Pancreas (tissue), 10 donors: ENCODE results near the gene SRRD. TPM values are rescaled to one million over a fixed set of nuclear protein-coding genes. Genes with fewer than 3 reads are reported as not detected.
A peak's percentile ranks its signal among the peaks of the same experiment; 100 is the strongest.

ENCODE experiments used
- ATAC-seq, 4 donors: fragments of 200-7000 bp; cut with Tn5 transposase; one replicate each; pipeline versions ENCODE4 v1.8.0 to v1.9.1; 2020; ENCODE audit warnings: mild to moderate bottlenecking in 4 of 4, moderate library complexity in 4 of 4
- DNase-seq, 6 donors: peaks; one replicate each; pipeline ENCODE4 v3.0.0-alpha.2; 2020
- FAIRE-seq: peaks from 2 replicates; lab custom pipeline; 2012; peaks lifted over from hg19 to GRCh38; lab: Jason Lieb, UNC
- H3K27ac ChIP-seq, 4 donors: fragments of 200-600 bp; sonication (generic); 1 replicate in 3 of 4; 2 replicates in 1 of 4; pipeline versions ENCODE4 v1.5.0 to v1.8.0; 2020
- H3K27me3 ChIP-seq, 4 donors: fragments of 200-600 bp; one replicate each; pipeline ENCODE4 v1.8.0; 2021
- H3K36me3 ChIP-seq, 3 donors: fragments of 200-600 bp; sonication (generic) in 1 of 3; one replicate each; pipeline versions ENCODE4 v1.5.0 to v1.8.0; 2020 to 2021
- H3K4me1 ChIP-seq, 3 donors: fragments of 200-600 bp; one replicate each; pipeline ENCODE4 v1.8.0; 2021
- H3K4me3 ChIP-seq, 4 donors: fragments of 200-600 bp; sonication (generic) in 2 of 4; one replicate each; pipeline versions ENCODE4 v1.5.0 to v1.8.0; 2020 to 2021
- H3K9me3 ChIP-seq, 4 donors: fragments of 200-600 bp; one replicate each; pipeline ENCODE4 v1.8.0; 2021
- CTCF ChIP-seq, 4 donors: fragments of 200-600 bp; sonication (generic) in 3 of 4; IDR thresholded peaks; one replicate each; pipeline versions ENCODE4 v1.5.0 to v1.8.0; 2021; ENCODE audit warnings: antibody characterized with exemption in 4 of 4
- WGBS, 2 donors: extraction: QIAGEN DNeasy Blood & Tissue Kit; methylation state at CpG; one replicate each; pipeline ENCODE4 v1.1.7; 2013; 5-methylcytosine and 5-hydroxymethylcytosine counted together
- intact Hi-C, 3 donors: fragments of 100-400 bp; cut with DNase I; formaldehyde crosslinking; loops; one replicate each; pipeline versions ENCODE4 v1.11.1 to v1.14.2; 2022
- polyA plus RNA-seq, 2 donors: library from polyadenylated mRNA; stranded (reverse); fragments of 200-250 nt; gene quantifications; one replicate each; pipeline ENCODE4 v1.2.3, GENCODE V29; 2013
- total RNA-seq, 6 donors: library from RNA; stranded (reverse); fragmentation: NEBNext Ultra II Directional in 4 of 6; extraction: Animal tissue kit (Norgen Biotek cat#: 25700) in 4 of 6; gene quantifications; one replicate each; pipeline versions ENCODE4 v1.2.1 to v1.2.4, GENCODE V29; 2021 to 2023
- donor health status: healthy with polysubstance abuse.
- donor health status: DM: no; HTN: no; CAD: no; lungs with moderate emphysema.
- donor health status: DM: no; HTN: no; CAD: no.
- donor health status: control.
- donor health status: control.
- donor health status: Bipolar disorder and iron deficiency.
- donor health status: DM: yes; HTN: yes; CAD: no.
- donor health status: DM: no; HTN: no; CAD: no.
- donor health status: DM: no; HTN: no; CAD: no.
- donor health status: DM: yes; HTN: yes; CAD: no.

SRRD gene
- total and polyA plus RNA-seq, 8 donors: 6.3 to 13.6 (median 10.8) TPM

DNA sequence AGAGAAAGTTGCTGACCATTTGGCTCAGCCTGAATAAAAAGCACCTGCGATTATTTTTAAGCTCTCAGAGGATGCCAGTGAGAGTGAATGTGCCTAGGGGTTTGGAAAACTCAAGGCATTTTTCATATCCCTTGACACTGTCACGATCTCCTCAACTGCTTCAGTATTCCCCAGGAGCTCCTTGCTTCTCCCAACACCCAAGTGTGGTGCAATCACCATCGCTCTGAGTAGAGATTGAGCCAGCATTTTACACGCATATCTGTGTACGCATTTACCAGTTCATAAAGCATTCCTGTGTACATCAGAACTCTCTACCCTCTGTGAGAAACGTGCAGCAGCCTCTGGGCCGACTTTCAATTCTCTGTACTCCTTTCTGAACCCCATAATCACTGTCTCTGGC, 1.3 kb downstream of the SRRD start:
- H3K4me1 ChIP-seq: peaks cover 8 to 41% (median 11%) of the 10 kb centered on the region in 3 donors
- DNase-seq (no peak), ATAC-seq (no peak), FAIRE-seq (no peak)
- H3K9me3 ChIP-seq: no peaks in the 10 kb centered on the region
- H3K27me3 ChIP-seq: no peaks in the 10 kb centered on the region
- H3K27ac ChIP-seq: peak overlapping the region in 2 of 4 donors; percentile 93 to 97
- peaks cover 0 to 22% (median 0%) of the 10 kb centered on the region in 3 donors for H3K36me3 ChIP-seq
- intact Hi-C loops: loop anchor here in 1 of 3 donors (10.0 kb wide), 1 partner anchor 170 kb away; the partner anchor contains the start of gene MIAT
- 25 to 26% methylated on average over 7 of the region's 7 CpGs for WGBS, 2 donors
- no peak for TF ChIP-seq CTCF (IDR thresholded peaks at IDR 0.05)
- H3K4me3 ChIP-seq: peak overlapping the region in 1 of 4 donors; percentile 98

- no peak overlapping the region for H3K27ac ChIP-seq
- intact Hi-C loops: loop anchor here in 1 of 3 donors (10.0 kb wide), 1 partner anchor 169 kb away; the partner anchor contains the start of gene MIAT
These were observed 2.2 kb downstream of the SRRD start for GRCh38 chr22:26485806-26486390.

GRCh38 chr22:26486394-26486793, 2.7 kb downstream of the SRRD start:
- Histone ChIP-seq H3K4me3 (no peak overlapping the region), H3K4me1 (peaks cover 4 to 28% (median 8%) of the 10 kb centered on the region in 3 donors), H3K27me3 (no peaks in the 10 kb centered on the region), H3K9me3 (no peaks in the 10 kb centered on the region), H3K36me3 (peaks cover 0 to 31% (median 5%) of the 10 kb centered on the region in 3 donors), H3K27ac (no peak overlapping the region)
- intact Hi-C loops: loop anchor here in 1 of 3 donors (10.0 kb wide), 1 partner anchor 168 kb away; the partner anchor contains the start of gene MIAT
- FAIRE-seq: no peak
- ATAC-seq: no peak
- 85 to 86% methylated on average over 5 of the region's 5 CpGs for whole genome bisulfite sequencing, 2 donors
- DNase-seq: no peak
- no peak for TF ChIP-seq CTCF (IDR thresholded peaks at IDR 0.05)

More at GRCh38 chr22:26485806-26486390, 2.2 kb downstream of the SRRD start:
- Histone ChIP-seq H3K36me3 (peaks cover 0 to 26% (median under 1%) of the 10 kb centered on the region in 3 donors), H3K4me1 (peaks cover 4 to 33% (median 8%) of the 10 kb centered on the region in 3 donors), H3K27me3 (no peaks in the 10 kb centered on the region), H3K4me3 (no peak overlapping the region), H3K9me3 (no peaks in the 10 kb centered on the region)
- 60 to 74% methylated on average over 3 of the region's 3 CpGs for WGBS, 2 donors
- no peak for TF ChIP-seq CTCF (IDR thresholded peaks at IDR 0.05)
- no peak for DNase-seq
- FAIRE-seq: no peak
- ATAC-seq: no peak

GRCh38 chr22:26487996-26488395, 4.3 kb downstream of the SRRD start:
- no peak overlapping the region for H3K27ac ChIP-seq
- ATAC-seq (no peak), FAIRE-seq (no peak), DNase-seq (no peak)
- H3K4me3 ChIP-seq: no peak overlapping the region
- H3K36me3 ChIP-seq: peaks cover 0 to 47% (median 14%) of the 10 kb centered on the region in 3 donors
- no peak for TF ChIP-seq CTCF (IDR thresholded peaks at IDR 0.05)
- H3K27me3 ChIP-seq: no peaks in the 10 kb centered on the region
- H3K9me3 ChIP-seq: no peaks in the 10 kb centered on the region
- WGBS, 2 donors: 34 to 39% methylated on average over 3 of the region's 3 CpGs
- intact Hi-C loops: loop anchor here in 1 of 3 donors (10.0 kb wide), 1 partner anchor 167 kb away; the partner anchor contains the start of gene MIAT
- H3K4me1 ChIP-seq: peaks cover 0 to 13% (median 10%) of the 10 kb centered on the region in 3 donors
